GM21529 (cell line): ENCODE results near the gene FST.

Experiments
- ATAC-seq: cut with Tn5 transposase; IDR thresholded peaks from one replicate; pipeline ENCODE4 v1.9.1; 2021; ENCODE audit not compliant: unreplicated experiment

Gene FST

DNA sequence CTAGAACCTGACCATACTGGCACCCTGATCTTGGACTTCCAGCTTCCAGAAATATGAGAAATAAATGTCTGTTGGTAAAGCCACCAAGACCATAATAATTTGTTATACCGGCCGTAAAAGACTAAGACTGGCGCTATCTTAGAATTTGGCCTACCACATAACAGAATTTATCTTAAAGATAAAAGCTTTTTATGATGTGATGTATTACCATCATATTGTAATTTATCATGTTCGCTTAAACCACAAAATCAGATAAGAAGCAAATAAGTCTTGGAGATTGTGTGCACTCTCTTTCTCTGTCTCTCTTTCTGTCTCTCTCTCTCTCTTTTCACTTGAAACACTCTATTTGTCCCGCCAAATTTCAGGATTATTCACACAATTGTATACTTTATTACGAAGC is 35.6 kb downstream of the FST start:
- ATAC-seq: no peak

DNA sequence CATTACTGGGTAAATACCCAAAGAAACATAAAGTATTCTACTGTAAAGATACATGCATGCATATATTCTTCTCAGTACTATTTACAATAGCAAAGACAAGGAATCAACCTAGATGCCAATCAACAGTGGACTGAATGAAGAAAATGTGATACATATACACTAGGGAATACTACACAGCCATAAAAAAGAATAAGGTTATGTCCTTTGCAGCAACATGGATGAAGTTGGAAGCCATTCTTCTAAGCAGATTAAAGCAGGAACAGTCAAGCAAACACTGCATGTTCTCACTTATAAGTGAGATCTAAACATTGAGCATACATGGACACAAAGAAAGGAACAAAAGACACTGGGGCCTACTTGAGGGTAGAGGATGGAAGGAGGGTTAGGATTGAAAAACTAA is 40.4 kb downstream of the FST start:
- ATAC-seq: no peak
